Measurements from ENCODE around the gene PIANP.

Gene PIANP

DNA sequence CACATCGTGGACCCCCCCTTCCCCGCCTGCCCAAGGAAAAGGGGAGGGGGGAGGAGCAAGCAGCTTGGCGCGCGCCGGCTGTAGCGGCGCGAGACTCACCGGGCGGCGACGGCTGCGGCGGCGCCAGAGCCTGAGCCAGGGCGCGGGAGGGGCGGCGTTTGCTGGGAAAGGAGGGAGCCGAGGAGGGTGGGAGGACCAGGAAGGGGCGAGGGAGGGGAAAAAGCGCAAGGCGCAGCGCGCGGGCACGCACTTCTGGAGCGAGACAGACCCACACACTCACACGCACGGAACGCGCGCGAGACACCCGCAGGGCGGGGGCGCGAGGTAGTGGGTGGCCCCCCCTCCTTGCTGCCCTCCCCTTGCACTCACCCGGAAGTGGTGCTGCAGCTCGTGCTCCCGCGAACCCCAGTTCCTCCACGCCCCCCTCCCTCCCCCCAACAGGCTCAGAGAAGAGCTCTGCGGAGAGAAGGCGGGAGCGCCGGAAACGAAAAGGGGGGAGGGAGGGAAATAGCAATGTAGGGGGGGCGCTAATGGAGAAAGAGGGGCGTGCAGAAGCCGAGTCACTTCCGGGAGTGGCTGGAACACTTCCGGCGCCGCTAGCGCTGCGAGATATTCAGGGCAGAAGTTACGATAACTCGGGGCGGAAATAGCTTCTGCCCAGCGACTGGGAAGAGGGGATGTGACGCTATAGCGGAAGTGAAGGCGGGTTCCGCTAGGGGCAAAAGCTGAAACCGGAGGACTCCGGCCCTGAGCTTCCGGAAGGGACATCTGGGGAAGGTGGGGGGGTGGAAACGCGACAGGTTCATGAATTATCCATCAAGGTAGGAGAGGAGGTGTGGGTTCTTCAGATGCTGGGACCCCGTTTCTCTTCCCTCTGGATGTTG is 11.4 kb downstream of the PIANP start, which contains the start of gene ZNF384:
Gene ZNF384, minus strand, starts transcription at position 377 of the 884 bp plus-strand sequence. CDS start 9,855 bp downstream, outside the sequence.
- peak within 1 kb of the TSS; percentile 63 for H3K4me3 ChIP-seq (replicated peaks; ENCODE audit: low read depth, low read length)
- TF ChIP-seq, protein P1, sequence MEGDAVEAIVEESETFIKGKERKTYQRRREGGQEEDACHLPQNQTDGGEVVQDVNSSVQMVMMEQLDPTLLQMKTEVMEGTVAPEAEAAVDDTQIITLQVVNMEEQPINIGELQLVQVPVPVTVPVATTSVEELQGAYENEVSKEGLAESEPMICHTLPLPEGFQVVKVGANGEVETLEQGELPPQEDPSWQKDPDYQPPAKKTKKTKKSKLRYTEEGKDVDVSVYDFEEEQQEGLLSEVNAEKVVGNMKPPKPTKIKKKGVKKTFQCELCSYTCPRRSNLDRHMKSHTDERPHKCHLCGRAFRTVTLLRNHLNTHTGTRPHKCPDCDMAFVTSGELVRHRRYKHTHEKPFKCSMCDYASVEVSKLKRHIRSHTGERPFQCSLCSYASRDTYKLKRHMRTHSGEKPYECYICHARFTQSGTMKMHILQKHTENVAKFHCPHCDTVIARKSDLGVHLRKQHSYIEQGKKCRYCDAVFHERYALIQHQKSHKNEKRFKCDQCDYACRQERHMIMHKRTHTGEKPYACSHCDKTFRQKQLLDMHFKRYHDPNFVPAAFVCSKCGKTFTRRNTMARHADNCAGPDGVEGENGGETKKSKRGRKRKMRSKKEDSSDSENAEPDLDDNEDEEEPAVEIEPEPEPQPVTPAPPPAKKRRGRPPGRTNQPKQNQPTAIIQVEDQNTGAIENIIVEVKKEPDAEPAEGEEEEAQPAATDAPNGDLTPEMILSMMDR (IDR thresholded peaks at IDR 0.05; ENCODE audit: low read depth, low read length, missing control alignments) = peak; percentile 2
- peak; percentile 99 for DNase-seq (ENCODE audit: extremely low read depth, low read depth)

DNA sequence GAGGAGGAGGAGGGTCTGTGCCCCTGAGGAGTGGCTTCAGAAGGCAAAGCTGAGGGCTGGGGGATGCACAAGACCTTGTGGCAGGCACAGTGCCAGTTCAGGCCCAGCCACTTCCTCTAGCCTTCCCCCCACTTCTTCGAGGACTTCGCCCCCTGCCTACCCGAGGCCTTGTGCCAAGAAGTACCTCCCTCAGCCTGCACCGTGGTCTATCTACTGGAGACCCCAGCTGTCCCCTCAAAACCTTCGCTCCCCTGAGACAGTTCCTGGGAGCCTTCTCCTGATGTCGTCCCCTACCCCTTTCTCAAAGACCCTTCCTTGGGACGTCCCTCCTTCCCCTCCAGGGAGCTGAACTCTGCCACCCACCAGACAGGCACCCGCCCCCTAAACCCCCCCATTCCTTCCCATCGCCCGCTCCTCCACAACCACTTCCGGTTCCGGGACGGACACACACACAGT is 12.0 kb downstream of the PIANP start:
- H3K4me3 ChIP-seq (replicated peaks; ENCODE audit: low read depth, low read length) = peak overlapping the region; percentile 63
- peak; percentile 53 for DNase-seq (ENCODE audit: extremely low read depth, low read depth)
- TF ChIP-seq, protein P1 (IDR thresholded peaks at IDR 0.05; ENCODE audit: low read depth, low read length, missing control alignments) = no peak

DNA sequence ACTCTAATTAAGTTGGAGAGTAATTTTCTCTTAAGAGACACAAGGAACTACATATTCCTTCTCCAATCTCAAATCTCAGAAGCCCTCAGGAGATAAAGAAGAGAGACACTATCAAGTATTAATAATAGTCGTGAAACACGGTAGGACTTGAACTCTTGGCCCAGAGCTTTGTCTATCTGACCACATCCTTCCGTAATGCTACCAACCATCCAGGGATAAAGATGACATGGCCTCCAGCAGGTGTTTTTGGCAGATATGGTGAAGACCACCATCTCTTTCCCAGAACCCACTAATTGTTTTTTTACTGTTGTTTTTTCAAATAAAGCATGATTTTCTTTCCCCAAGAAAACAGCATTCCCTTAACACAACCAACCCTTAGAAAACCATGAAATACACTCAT is 14.8 kb downstream of the PIANP start:
- H3K4me3 ChIP-seq (replicated peaks; ENCODE audit: low read depth, low read length) = no peak overlapping the region
- DNase-seq (ENCODE audit: extremely low read depth, low read depth) = no peak
- TF ChIP-seq, protein P1 (IDR thresholded peaks at IDR 0.05; ENCODE audit: low read depth, low read length, missing control alignments) = no peak

DNA sequence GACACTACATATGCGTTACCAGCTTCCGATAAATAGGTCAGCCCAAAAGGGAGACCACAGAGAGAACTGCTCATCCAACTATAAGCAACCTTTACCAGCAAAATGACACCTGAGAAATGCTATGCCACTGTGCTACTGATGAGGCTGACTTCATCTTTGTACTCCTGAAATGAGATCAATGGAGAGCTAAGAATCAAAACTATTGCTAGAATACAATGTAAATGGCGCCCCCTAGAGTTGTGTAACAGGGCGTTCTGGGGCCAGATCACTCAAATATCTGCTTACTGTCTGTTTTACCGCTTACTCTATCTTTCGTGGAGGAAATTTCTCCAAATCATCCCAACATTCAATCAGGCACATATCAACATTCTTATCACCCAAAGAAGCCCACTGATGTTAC is 16.0 kb downstream of the PIANP start:
- no peak for DNase-seq (ENCODE audit: extremely low read depth, low read depth)
- TF ChIP-seq, protein P1 (IDR thresholded peaks at IDR 0.05; ENCODE audit: low read depth, low read length, missing control alignments) = peak; percentile 62
- H3K4me3 ChIP-seq (replicated peaks; ENCODE audit: low read depth, low read length) = no peak overlapping the region

DNA sequence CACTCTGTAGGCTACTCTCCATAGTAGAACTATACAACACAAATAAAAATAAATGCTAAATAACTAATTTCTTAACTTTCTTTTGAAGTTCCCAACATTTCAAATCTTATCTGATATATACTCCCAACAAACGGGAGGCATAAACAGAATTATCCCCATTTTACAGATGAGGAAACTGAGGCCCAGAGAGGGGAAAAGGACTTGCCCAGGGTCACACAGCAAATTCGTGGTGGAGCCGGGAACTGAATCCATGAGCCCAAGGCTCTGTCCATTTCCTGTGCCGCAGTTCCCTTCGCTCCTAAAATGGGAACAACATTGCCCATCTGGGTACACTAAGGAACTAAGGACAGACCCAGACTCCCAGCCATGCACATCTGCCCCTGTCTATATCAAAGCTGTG is 23.7 kb downstream of the PIANP start:
- TF ChIP-seq, protein P1 (IDR thresholded peaks at IDR 0.05; ENCODE audit: low read depth, low read length, missing control alignments) = no peak
- no peak overlapping the region for H3K4me3 ChIP-seq (replicated peaks; ENCODE audit: low read depth, low read length)
- no peak for DNase-seq (ENCODE audit: extremely low read depth, low read depth)

DNA sequence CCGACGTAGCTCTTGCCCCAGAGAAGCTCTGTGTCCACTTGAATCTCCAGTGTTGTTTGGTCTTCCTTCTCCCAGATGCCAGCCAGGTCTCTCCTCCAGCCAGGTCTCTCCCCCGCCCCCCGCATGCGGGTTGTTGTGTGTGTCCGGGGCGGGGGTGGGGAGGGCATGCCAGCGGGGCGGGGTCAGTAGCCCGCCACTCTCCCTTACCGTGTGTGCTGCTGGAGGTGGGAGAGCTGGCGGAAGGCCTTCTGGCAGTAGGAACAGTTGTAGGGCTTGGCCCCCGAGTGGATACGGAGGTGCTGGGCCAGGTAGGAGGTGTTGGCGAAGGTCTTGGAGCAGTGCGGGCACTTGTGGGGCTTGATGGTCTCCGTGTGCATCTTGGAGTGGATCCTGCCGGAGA is 28.5 kb downstream of the PIANP start:
- TF ChIP-seq, protein P1 (IDR thresholded peaks at IDR 0.05; ENCODE audit: low read depth, low read length, missing control alignments) = no peak
- no peak overlapping the region for H3K4me3 ChIP-seq (replicated peaks; ENCODE audit: low read depth, low read length)
- no peak for DNase-seq (ENCODE audit: extremely low read depth, low read depth)

Measured in HFF-Myc (cell line).